Stimulated activated CD4-positive, alpha-beta T cell treated with anti-CD3 and anti-CD28 coated beads, Interleukin-12 subunit alpha, Interleukin-12 subunit beta, amount 100 ng/mL, for 48 hours (primary cell): ENCODE data around the gene SLC24A2.
"Not testable (repeated sequence)": the region's sequence is repeated elsewhere in the genome, so short reads cannot be mapped to it uniquely, and the experiment has no call there.

Experiments used
- DNase-seq, 3 donors: peaks; one replicate each; pipeline ENCODE4 v3.0.0-alpha.2; 2020; ENCODE audit warnings: low read depth in 2 of 3, low spot score in 1 of 3

The SLC24A2 gene

GRCh38 chr9:19788614-19789271 lies at the start of gene SLC24A2:
Gene SLC24A2 (minus strand): TSS chr9:19789037.
- DNase-seq = no peak

- not testable (repeated sequence) for DNase-seq
Observed at GRCh38 chr9:19833331-19833730, 44.5 kb upstream of the SLC24A2 start.

DNA sequence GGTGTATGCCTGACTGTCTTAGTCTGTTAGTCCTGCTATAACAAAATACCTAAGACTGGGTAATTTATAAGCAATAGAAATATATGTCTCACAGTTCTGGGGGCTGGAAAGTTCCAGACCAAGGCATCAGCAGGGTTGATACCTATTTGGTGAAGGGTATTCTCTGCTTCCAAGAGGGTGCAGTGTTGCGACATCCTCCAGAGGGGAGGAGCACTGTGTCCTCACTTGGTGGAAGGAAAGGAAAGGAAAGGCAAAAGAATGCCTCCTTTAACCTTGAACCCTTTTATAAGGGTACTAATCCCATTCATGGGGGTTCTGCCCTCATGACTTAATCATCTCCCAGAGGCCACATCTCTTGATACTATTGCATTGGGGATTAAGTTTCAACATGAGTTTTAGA lies 42.0 kb upstream of the SLC24A2 start:
- no peak for DNase-seq

DNA sequence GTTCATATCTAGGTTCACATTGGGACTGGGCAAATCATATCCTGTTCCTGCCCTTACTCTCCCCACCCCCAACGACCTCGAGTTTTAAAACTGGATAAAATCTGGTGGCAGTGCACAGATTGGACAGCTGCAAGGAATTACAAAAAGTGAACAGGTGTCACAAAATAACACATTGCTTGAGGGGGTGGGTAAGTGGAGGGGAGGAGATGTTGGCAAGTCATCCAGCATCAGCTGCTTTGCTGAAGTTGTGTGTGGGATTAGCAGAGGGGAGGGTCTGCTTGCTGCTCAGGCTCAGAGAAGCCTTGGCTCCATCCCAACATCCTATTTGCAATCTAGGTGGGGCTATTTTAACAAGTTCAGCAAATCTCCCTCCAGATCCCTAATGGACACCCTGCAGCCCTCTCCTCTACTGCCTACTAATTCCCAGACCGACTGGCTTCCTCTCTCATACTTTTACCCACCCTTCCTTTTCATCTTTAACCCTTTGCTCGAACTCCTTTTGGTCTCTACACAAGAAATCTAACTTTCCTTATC lies 39.8 kb upstream of the SLC24A2 start:
- no peak for DNase-seq

DNA sequence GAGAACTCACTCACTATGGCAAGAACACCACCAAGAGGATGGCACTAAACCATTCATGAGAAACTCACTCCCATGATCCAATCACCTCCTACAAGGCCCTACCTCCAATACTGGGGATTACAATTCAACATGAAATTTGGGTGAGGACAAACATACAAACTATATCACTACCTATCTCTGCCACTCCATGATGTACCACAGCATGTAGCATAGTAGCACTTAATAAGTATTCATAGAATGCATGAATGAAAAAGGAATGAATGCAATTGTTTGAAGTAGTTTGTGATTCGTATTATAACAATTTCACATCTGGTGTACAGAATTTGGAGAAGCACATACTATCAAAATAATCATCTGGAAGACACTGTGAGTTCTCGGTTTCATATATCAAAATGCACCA lies 27.9 kb upstream of the SLC24A2 start:
- DNase-seq = no peak

- DNase-seq = no peak
Observed at GRCh38 chr9:19812194-19812593, 23.4 kb upstream of the SLC24A2 start.

GRCh38 chr9:19809422-19810269 lies 20.8 kb upstream of the SLC24A2 start:
- no peak for DNase-seq

- DNase-seq = no peak
Observed at GRCh38 chr9:19807182-19807892, 18.5 kb upstream of the SLC24A2 start.

- no peak for DNase-seq
Observed at GRCh38 chr9:19804431-19804830, 15.6 kb upstream of the SLC24A2 start.

- DNase-seq = no peak
Observed at GRCh38 chr9:19800884-19801283, 12.0 kb upstream of the SLC24A2 start.

GRCh38 chr9:19799784-19800183 lies 10.9 kb upstream of the SLC24A2 start:
- DNase-seq = no peak

DNA sequence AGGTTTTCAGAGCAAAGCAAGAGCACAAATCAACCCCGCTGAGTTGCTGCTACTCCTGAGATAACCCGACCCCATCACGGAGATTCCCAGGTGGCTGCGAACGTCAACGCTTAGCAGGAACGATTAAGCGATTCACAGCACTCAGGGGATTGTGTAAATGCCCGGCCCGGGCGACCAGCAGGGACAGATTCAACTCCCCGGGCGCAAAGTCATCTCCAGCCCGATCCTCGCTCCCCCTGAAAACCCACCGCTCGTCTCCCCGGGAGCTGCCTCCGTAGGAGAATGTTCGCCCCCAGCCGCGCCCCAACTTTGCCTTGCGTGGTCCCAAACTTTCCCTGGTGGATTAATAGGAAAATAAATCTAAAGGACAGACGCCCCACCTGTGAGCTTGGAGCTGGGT lies 685 bp downstream of the SLC24A2 start:
- no peak for DNase-seq

GRCh38 chr9:19787672-19788071 lies 1.2 kb downstream of the SLC24A2 start:
- DNase-seq = no peak

DNA sequence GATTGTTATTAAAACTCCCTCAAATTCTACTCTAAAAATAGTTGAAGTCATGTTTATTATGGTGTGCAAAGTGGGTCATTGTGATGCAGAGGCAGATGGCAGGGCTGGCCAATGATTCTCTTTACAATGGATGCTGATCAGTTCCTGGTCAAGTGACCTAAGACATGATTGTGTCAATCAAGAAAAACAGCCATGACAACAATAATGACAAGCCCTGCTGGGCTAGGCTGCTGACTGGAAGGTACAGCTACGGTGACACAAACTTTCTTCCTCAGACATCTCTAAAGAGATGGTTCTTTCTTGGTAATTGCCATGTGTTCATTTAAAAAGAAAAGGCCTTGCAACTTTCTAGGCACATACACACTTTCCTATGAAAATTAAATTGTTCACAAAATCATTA lies 3.6 kb downstream of the SLC24A2 start:
- no peak for DNase-seq

GRCh38 chr9:19784136-19784535 lies 4.7 kb downstream of the SLC24A2 start:
- no peak for DNase-seq

DNA sequence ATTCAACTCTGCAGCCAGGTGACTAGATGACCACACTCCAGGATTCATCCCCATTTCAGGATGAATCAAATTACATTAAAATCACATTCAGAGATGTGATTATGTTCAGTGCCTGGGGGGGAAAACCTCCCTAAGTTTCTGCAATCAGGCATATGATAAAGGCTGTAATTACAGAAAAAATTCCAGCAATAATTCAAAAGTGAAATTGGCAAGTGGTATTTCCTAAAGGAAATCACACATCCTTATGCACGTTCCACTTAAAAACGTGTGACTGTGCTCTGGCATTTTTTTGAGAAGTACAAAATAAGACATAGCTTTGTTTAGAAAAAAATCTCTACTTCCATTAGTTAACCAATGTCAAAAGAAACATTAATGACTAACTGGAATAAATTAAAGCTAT lies 5.3 kb downstream of the SLC24A2 start:
- no peak for DNase-seq

DNA sequence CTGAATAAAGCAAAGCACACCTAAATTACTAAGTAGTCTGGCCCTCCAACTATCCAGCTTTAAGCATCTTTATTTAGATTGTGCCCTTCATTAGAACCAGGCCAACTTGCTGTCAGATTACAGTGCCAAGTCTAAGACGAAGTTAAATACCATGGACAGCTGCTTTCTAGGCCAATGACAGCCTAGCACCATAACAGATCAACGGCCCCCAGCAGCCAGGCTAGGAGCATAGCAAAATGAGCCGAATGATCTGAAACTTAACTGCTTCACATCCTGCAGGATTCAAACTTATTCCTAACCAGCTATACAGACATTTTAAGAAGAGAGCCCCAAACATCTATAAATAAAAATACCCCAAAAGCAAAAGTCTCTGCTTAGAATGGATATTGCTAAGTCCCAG lies 6.8 kb downstream of the SLC24A2 start:
- DNase-seq = no peak

- DNase-seq = no peak
Observed at GRCh38 chr9:19781240-19781639, 7.6 kb downstream of the SLC24A2 start.

DNA sequence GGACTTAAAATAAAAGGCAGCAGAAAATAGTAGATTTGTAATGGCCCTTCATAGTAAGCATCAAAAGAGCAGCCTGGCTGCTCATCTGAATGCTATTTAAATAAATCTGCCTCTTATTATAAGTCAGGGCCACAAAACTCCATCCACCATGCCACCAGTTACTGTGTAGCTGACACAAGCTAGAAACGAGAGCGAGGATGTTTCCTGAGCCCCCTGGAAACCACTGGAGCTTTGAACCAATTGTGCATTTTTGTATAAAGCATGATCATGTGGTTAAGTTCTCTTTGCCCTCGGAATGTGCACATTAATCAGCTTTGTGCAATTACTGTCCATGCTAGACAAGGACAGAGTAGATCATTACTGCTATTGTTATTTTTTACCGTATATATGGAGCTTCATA lies 17.4 kb downstream of the SLC24A2 start:
- no peak for DNase-seq

GRCh38 chr9:19770973-19771372 lies 17.9 kb downstream of the SLC24A2 start:
- DNase-seq = no peak

DNA sequence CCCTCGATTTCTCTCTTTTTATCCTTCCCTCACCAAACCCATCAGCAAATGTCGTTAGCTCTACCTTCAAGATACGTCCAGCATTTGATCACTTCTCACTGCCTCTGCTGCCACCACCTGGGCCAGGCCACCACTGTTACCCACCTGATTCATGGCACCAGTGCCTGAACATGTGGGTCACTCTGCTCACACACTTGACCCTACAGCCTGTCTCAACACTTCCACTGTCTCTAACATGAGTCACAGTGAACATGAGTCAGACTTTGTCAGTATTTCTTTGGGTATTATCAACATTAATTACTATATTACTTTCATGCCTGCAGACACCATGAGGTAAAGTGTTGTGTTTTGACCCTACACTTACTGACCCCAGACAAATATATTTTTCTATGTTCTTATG lies 19.6 kb downstream of the SLC24A2 start:
- DNase-seq = no peak

DNA sequence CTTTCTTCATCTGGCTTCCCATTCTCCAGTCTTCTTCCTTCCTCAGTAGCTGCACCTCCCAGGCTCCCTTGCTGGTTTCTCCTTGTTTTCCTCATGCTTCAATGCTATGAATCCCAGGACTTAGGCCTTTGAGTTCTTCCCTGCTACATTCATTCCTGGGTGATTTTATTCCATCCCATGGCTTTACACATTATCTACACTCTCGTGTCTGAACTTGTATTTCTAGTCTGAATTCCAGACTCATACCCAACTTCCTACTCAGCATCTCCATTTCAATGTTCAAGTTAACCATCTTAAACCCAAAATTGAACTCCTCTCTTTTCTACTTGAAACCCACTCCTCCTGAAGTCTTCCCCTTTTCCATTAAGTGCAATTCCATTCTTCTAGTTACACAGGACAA lies 20.0 kb downstream of the SLC24A2 start:
- DNase-seq = no peak
